CD4-positive, CD25-positive, alpha-beta regulatory T cell (primary cell): Measurements from ENCODE around the gene UMAD1. TPM values are rescaled to one million over a fixed set of nuclear protein-coding genes. Genes with fewer than 3 reads are reported as not detected.

Source experiments
- ATAC-seq, 2 donors: fragments of 150-1000 bp; cut with Tn5 transposase; one replicate each; pipeline ENCODE4 v1.10.0; 2021; ENCODE audit warnings: low read depth in 2 of 2, moderate number of reproducible peaks in 2 of 2, moderate library complexity in 1 of 2
- DNase-seq, 3 donors: peaks; one replicate each; pipeline versions ENCODE4 v3.0.0 to v3.0.0-alpha.2; 2012 to 2022; ENCODE audit warnings: mixed read lengths in 1 of 3
- H3K27ac ChIP-seq: one replicate; pipeline ENCODE4 v1.7.0; 2013; ENCODE audit warnings: mild to moderate bottlenecking, low read length; ENCODE audit not compliant: insufficient read depth, poor library complexity, severe bottlenecking
- H3K27me3 ChIP-seq: one replicate; pipeline ENCODE4 v1.7.0; 2013; ENCODE audit warnings: low read length; ENCODE audit not compliant: control insufficient read depth, insufficient read depth
- H3K36me3 ChIP-seq: one replicate; pipeline ENCODE4 v1.7.0; 2013; ENCODE audit warnings: mild to moderate bottlenecking, low read length, moderate library complexity; ENCODE audit not compliant: control insufficient read depth, insufficient read depth
- H3K4me1 ChIP-seq: 2 replicates; pipeline ENCODE4 v1.7.0; 2013; ENCODE audit warnings: mild to moderate bottlenecking, low read length; ENCODE audit not compliant: insufficient read depth, control insufficient read depth, poor library complexity, severe bottlenecking
- H3K4me3 ChIP-seq: one replicate; pipeline ENCODE4 v1.7.0; 2013; ENCODE audit warnings: low read depth, mild to moderate bottlenecking, low read length, moderate library complexity
- H3K9me3 ChIP-seq, 2 experiments: 1 replicate in 1 of 2; 2 replicates in 1 of 2; pipeline ENCODE4 v1.7.0; 2013; ENCODE audit warnings: low read length in 2 of 2, mild to moderate bottlenecking in 1 of 2, moderate library complexity in 1 of 2; ENCODE audit not compliant: control insufficient read depth in 2 of 2
- H3K27ac Mint-ChIP-seq, 3 donors: one replicate each; pipeline ENCODE4 v1.8.0; 2020 to 2022; ENCODE audit warnings: mild to moderate bottlenecking in 3 of 3, mixed read lengths in 3 of 3, moderate library complexity in 2 of 3
- H3K27me3 Mint-ChIP-seq: one replicate; pipeline ENCODE4 v1.8.0; 2022; ENCODE audit warnings: mild to moderate bottlenecking, mixed read lengths
- H3K36me3 Mint-ChIP-seq: one replicate; pipeline ENCODE4 v1.8.0; 2020; ENCODE audit warnings: mixed read lengths
- H3K4me1 Mint-ChIP-seq, 4 donors: one replicate each; pipeline ENCODE4 v1.8.0; 2020 to 2022; ENCODE audit warnings: mixed read lengths in 4 of 4, mild to moderate bottlenecking in 1 of 4
- H3K4me3 Mint-ChIP-seq, 4 donors: one replicate each; pipeline ENCODE4 v1.8.0; 2020 to 2022; ENCODE audit warnings: mild to moderate bottlenecking in 4 of 4, mixed read lengths in 4 of 4, moderate library complexity in 3 of 4
- H3K9me3 Mint-ChIP-seq, 7 donors: one replicate each; pipeline ENCODE4 v1.8.0; 2020 to 2022; ENCODE audit warnings: mixed read lengths in 7 of 7, mild to moderate bottlenecking in 3 of 7, moderate library complexity in 2 of 7
- polyA plus RNA-seq, 4 donors: library from polyadenylated mRNA; unstranded; fragments of 300-500 nt; fragmentation: Illumina TruSeq; gene quantifications; one replicate each; pipeline ENCODE4 v1.2.3, GENCODE V29; 2021
- total RNA-seq: library from RNA; stranded (reverse); gene quantifications from one replicate; pipeline ENCODE4 v1.2.3, GENCODE V29; 2022

The UMAD1 gene
- total RNA-seq (21.5 TPM), polyA plus RNA-seq (10 to 100 TPM; 31.7 to 37.3 (median 34.1) TPM)

DNA sequence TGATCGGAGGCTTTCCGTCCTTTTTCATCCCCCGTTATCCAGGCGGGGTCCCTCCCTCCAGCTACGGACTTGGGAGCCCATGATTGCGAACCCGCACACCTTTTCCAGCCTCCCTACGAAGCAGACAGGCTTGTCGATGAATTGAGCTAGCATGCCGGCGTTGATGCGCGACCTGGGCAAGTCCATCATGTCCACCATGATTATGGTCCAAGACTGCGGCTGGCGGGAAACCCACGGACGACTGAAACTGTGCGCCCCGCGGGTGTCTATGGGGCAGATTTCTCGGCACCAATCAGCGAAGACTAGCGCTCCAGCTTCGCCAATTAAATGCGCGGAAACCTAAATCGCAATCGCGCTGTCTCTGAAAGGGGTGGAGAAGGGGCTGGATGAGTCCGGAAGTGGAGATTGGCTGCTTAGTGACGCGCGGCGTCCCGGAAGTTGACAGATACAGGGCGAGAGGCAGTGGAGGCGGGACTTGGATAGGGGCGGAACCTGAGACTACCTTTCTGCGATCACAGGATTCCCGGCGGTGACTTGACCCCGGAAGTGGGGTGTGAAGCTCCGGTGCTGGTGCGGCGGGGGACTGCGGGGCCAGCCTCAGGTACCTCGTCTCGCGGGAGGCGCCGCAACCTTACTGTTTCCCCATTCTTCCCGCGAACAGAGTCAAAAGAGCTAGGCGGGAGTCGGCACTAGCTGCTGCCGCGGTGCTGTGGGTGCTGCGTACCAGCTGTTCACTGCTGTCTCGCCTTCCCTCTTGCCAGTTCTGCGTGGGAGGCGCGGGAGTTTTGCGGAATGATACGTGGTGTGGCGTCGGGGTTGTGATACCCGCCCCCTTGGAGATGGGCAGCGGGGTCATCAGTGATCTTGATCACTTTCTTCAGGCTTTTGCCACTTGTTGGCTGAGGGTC, at the start of gene UMAD1:
UMAD1 (plus strand) TSS at position 532 of the 908 bp plus-strand sequence. CDS start 32,620 bp downstream, outside the sequence.
- Histone ChIP-seq H3K4me1 (peaks cover 15% of the 10 kb centered on the region), H3K27ac (peak within 1 kb of the TSS; percentile 99), H3K36me3 (peaks cover 16% of the 10 kb centered on the region), H3K27me3 (no peaks in the 10 kb centered on the region), H3K4me3 (peak within 1 kb of the TSS; percentile 92), H3K9me3 (no peaks in the 10 kb centered on the region)
- Mint-ChIP-seq H3K27me3 (no peaks in the 10 kb centered on the region), H3K4me3 (peak within 1 kb of the TSS; percentile 93 to 99 (median 96)), H3K9me3 (no peaks in the 10 kb centered on the region), H3K27ac (peak within 1 kb of the TSS; percentile 96 to 100 (median 99)), H3K36me3 (peaks cover 28% of the 10 kb centered on the region), H3K4me1 (peaks cover 13 to 62% (median 35%) of the 10 kb centered on the region in 4 donors)
- peak; percentile 99 to 100 (median 99) for DNase-seq
- peak; percentile 94 to 96 for ATAC-seq

DNA sequence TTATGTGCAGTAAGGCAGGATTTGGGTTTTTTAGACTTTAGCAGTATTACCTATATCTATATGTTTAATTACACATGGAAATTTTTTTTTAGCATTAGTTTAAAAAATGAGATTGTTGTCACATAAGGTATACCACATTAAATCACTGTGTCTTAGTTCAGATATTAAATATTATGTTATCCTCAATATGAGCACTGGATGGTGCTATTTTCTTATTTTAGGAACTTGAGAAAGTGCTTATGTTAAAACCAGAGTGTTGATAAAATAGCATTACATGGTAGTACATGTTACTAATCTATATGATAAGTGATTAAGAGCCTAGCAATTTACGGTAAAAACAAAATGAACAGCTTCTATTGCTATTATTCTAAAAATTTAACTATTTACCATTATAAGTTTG, 45.1 kb upstream of the UMAD1 start:
- Histone ChIP-seq H3K4me3 (no peak overlapping the region), H3K27ac (no peak overlapping the region), H3K36me3 (peaks cover 18% of the 10 kb centered on the region), H3K9me3 (no peaks in the 10 kb centered on the region), H3K27me3 (no peaks in the 10 kb centered on the region), H3K4me1 (no peaks in the 10 kb centered on the region)
- peaks cover 0 to 1% (median 0%) of the 10 kb centered on the region in 7 donors for H3K9me3 Mint-ChIP-seq
- H3K4me1 Mint-ChIP-seq = peaks cover 0 to 11% (median 5%) of the 10 kb centered on the region in 4 donors
- H3K4me3 Mint-ChIP-seq = no peak overlapping the region
- no peak overlapping the region for H3K27ac Mint-ChIP-seq
- peaks cover 31% of the 10 kb centered on the region for H3K36me3 Mint-ChIP-seq
- DNase-seq (peak in 2 of 3 donors; percentile 50 to 53), ATAC-seq (no peak)
- no peaks in the 10 kb centered on the region for H3K27me3 Mint-ChIP-seq

DNA sequence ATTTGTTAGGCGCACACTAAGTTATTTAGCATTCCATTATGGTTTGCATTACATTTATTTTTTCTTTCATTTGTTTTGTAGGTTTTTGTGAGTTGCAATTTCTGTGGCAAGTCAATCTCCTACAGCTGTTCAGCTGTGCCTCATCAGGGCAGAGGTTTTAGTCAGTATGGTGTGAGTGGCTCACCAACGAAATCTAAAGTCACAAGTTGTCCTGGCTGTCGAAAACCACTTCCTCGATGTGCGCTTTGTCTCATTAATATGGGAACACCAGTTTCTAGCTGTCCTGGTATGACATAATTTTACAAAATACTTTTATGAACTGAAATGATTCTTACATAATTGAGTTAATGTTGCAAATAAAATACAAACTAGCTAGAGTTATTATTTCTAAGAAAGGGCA, 44.4 kb upstream of the UMAD1 start:
- Mint-ChIP-seq H3K36me3 (peaks cover 34% of the 10 kb centered on the region), H3K4me3 (no peak overlapping the region), H3K4me1 (peaks cover 0 to 8% (median 4%) of the 10 kb centered on the region in 4 donors), H3K27me3 (no peaks in the 10 kb centered on the region), H3K9me3 (peaks cover 0 to 5% (median 0%) of the 10 kb centered on the region in 7 donors), H3K27ac (no peak overlapping the region)
- Histone ChIP-seq H3K4me1 (no peaks in the 10 kb centered on the region), H3K4me3 (no peak overlapping the region), H3K36me3 (peaks cover 18% of the 10 kb centered on the region), H3K27me3 (no peaks in the 10 kb centered on the region), H3K9me3 (no peaks in the 10 kb centered on the region), H3K27ac (no peak overlapping the region)
- DNase-seq = no peak
- no peak for ATAC-seq

DNA sequence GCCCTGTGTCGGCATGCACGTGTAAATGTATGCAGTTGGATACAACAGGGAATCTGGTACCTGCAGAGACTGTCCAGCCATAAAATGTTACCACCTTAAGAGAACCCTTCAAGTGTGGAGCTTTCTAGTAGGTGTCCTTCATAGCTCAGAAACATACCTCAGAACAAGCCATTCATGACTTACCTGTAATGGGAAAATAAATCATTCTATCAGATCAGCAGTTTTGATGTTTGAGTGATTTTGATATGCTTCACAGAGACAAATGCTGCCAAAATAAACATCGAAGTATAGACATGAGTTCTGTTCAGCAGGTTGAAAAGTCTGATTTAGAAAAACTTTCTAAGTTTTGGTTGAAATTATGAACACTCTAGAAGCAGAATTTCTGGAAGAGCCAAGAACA, 33.5 kb upstream of the UMAD1 start:
- H3K27ac Mint-ChIP-seq = no peak overlapping the region

DNA sequence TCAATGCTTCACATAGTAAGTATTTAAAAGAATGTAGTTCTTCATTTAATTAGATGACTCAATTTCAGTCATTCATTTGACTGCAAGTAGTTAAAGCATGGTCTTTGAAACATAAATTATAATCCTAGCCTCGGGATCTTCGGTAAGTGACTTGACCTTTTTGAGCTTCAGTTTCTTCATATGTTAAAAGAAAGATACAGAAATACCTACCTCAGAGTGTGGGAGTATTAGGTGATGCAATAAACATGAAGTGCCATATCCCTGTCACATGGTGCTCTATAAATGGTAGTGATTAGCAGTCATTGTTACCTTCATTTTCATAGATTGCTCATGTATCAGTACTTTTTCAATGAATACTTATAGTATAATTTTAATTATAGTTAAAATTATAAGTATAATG, 31.2 kb upstream of the UMAD1 start:
- Histone ChIP-seq H3K4me1 (no peaks in the 10 kb centered on the region), H3K27ac (no peak overlapping the region), H3K36me3 (peaks cover 20% of the 10 kb centered on the region), H3K4me3 (no peak overlapping the region), H3K9me3 (no peaks in the 10 kb centered on the region), H3K27me3 (no peaks in the 10 kb centered on the region)
- DNase-seq = no peak
- peaks cover 0 to 1% (median 0%) of the 10 kb centered on the region in 7 donors for H3K9me3 Mint-ChIP-seq
- ATAC-seq = no peak
- no peaks in the 10 kb centered on the region for H3K27me3 Mint-ChIP-seq
- peaks cover 9% of the 10 kb centered on the region for H3K36me3 Mint-ChIP-seq
- H3K27ac Mint-ChIP-seq = no peak overlapping the region
- H3K4me3 Mint-ChIP-seq = no peak overlapping the region
- no peaks in the 10 kb centered on the region for H3K4me1 Mint-ChIP-seq

More for the DNA sequence above, 33.5 kb upstream of the UMAD1 start:
- H3K4me3 Mint-ChIP-seq = no peak overlapping the region
- no peaks in the 10 kb centered on the region for H3K27me3 ChIP-seq
- no peak overlapping the region for H3K27ac ChIP-seq
- H3K4me1 Mint-ChIP-seq = no peaks in the 10 kb centered on the region
- peaks cover 9% of the 10 kb centered on the region for H3K36me3 Mint-ChIP-seq
- H3K36me3 ChIP-seq = peaks cover 20% of the 10 kb centered on the region
- H3K9me3 ChIP-seq = no peaks in the 10 kb centered on the region
- peaks cover 0 to 1% (median 0%) of the 10 kb centered on the region in 7 donors for H3K9me3 Mint-ChIP-seq
- no peaks in the 10 kb centered on the region for H3K27me3 Mint-ChIP-seq
- DNase-seq (no peak), ATAC-seq (no peak)
- no peaks in the 10 kb centered on the region for H3K4me1 ChIP-seq
- H3K4me3 ChIP-seq = no peak overlapping the region

DNA sequence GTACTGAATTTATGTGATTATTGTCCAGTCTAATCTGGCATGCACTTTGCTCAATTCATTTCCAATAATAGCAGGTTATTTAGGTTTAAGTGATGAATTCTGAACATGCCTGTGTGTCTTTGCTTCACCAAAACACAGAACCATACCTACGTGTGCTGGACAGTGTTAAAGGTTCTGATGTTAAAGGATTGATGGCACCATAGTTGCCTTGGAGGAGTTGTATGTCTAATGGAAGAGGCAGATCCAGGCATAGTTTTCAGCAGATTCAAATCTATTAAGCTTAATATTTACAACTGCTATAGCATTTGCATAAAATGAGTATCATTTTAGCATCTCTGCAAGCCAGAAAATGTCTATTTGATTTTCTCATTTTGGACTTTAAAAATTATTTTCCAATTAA, 28.0 kb upstream of the UMAD1 start:
- DNase-seq (no peak), ATAC-seq (no peak)
- no peaks in the 10 kb centered on the region for H3K4me1 ChIP-seq
- peaks cover 10% of the 10 kb centered on the region for H3K36me3 ChIP-seq
- H3K27ac Mint-ChIP-seq = peak overlapping the region in 1 of 3 donors; percentile 21
- peaks cover 5% of the 10 kb centered on the region for H3K36me3 Mint-ChIP-seq
- no peak overlapping the region for H3K27ac ChIP-seq
- H3K27me3 Mint-ChIP-seq = no peaks in the 10 kb centered on the region
- no peaks in the 10 kb centered on the region for H3K9me3 ChIP-seq
- no peaks in the 10 kb centered on the region for H3K27me3 ChIP-seq
- no peak overlapping the region for H3K4me3 Mint-ChIP-seq
- no peaks in the 10 kb centered on the region for H3K9me3 Mint-ChIP-seq
- H3K4me3 ChIP-seq = no peak overlapping the region
- peaks cover 0 to 10% (median 2%) of the 10 kb centered on the region in 4 donors for H3K4me1 Mint-ChIP-seq

DNA sequence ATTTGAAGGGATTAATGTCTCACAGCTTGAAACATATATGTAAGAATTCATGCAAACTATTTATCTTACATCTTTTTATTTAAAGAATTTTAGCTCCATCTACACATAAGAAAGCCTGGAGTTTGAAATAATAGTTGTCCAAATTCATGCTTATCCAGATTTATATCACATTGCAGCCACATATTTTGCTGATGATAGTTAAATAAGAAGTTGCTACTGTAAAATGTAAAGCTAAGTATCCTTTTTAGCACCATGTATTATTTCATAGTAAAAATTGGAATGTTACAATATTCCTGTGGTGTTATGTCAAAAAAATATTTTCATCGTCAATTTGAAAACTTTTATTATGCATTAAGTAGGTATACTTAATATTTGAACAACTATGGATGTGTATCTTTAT, 27.3 kb upstream of the UMAD1 start:
- H3K4me1 ChIP-seq = no peaks in the 10 kb centered on the region
- Mint-ChIP-seq H3K4me3 (no peak overlapping the region), H3K9me3 (no peaks in the 10 kb centered on the region), H3K4me1 (peaks cover 0 to 10% (median 2%) of the 10 kb centered on the region in 4 donors), H3K27me3 (no peaks in the 10 kb centered on the region), H3K36me3 (no peaks in the 10 kb centered on the region), H3K27ac (no peak overlapping the region)
- H3K27me3 ChIP-seq = no peaks in the 10 kb centered on the region
- no peaks in the 10 kb centered on the region for H3K9me3 ChIP-seq
- H3K4me3 ChIP-seq = no peak overlapping the region
- H3K27ac ChIP-seq = no peak overlapping the region
- ATAC-seq (no peak), DNase-seq (no peak)
- H3K36me3 ChIP-seq = peaks cover 4% of the 10 kb centered on the region
